Mesodermal cell (in vitro differentiated cells): ENCODE data around the gene CPOX. TPM values are rescaled to one million over a fixed set of nuclear protein-coding genes. Genes with fewer than 3 reads are reported as not detected.
"Not testable (repeated sequence)": the region's sequence is repeated elsewhere in the genome, so short reads cannot be mapped to it uniquely, and the experiment has no call there.

Experiments used
- H3K27ac ChIP-seq: 2 replicates; pipeline ENCODE4 v1.7.0; 2013; ENCODE audit warnings: mild to moderate bottlenecking, low read depth, low read length, moderate library complexity; ENCODE audit not compliant: severe bottlenecking
- H3K36me3 ChIP-seq: 2 replicates; pipeline ENCODE4 v1.7.1; 2013; ENCODE audit warnings: mild to moderate bottlenecking, low read length, moderate library complexity; ENCODE audit not compliant: control insufficient read depth, insufficient read depth
- H3K4me1 ChIP-seq: one replicate; pipeline ENCODE4 v1.7.1; 2013; ENCODE audit warnings: mild to moderate bottlenecking, low read length; ENCODE audit not compliant: insufficient read depth, control insufficient read depth, poor library complexity, severe bottlenecking
- H3K4me3 ChIP-seq: 2 replicates; pipeline ENCODE4 v1.7.0; 2013; ENCODE audit warnings: low read length, control low read depth, mild to moderate bottlenecking; ENCODE audit not compliant: insufficient read depth, poor library complexity, severe bottlenecking; ENCODE audit errors: extremely low read depth
- H3K9me3 ChIP-seq: 2 replicates; pipeline ENCODE4 v1.7.1; 2013; ENCODE audit warnings: mild to moderate bottlenecking, low read length, moderate library complexity; ENCODE audit not compliant: control insufficient read depth
- WGBS, 2 experiments: methylation state at CpG; one replicate each; pipeline ENCODE4 v1.1.5; 2013; ENCODE audit warnings: missing lambda C conversion rate in 2 of 2; ENCODE audit not compliant: insufficient coverage in 2 of 2; 5-methylcytosine and 5-hydroxymethylcytosine counted together
- polyA plus RNA-seq, 2 experiments: library from polyadenylated mRNA; stranded (reverse); fragments of 50-300 nt; gene quantifications; one replicate each; pipeline ENCODE4 v1.2.3, GENCODE V29; 2013

CPOX gene
- 34.6 TPM for polyA plus RNA-seq (2013, experiment 1 of 2)
- 34.7 TPM for polyA plus RNA-seq (2013, experiment 2 of 2)

- H3K36me3 ChIP-seq, result peaks cover 25% of the 10 kb centered on the region
- peak within 1 kb of the TSS; percentile 79 for H3K27ac ChIP-seq
- peaks cover 12% of the 10 kb centered on the region for H3K4me1 ChIP-seq
- no peaks in the 10 kb centered on the region for H3K9me3 ChIP-seq
- WGBS, 2 experiments, result 0% methylated on average over 46 to 69 of the region's 84 CpGs
- peak within 1 kb of the TSS; percentile 69 for H3K4me3 ChIP-seq
Measured at GRCh38 chr3:98593046-98593936, at the start of gene CPOX. Gene CPOX, minus strand, starts transcription at chr3:98593611. Its CDS starts 107 bp downstream, at chr3:98593504.

GRCh38 chr3:98642769-98643168 is 49.4 kb upstream of the CPOX start:
- H3K9me3 ChIP-seq, H3K4me1 ChIP-seq, H3K27ac ChIP-seq, H3K36me3 ChIP-seq, H3K4me3 ChIP-seq: not testable (repeated sequence)
- 86 to 100% methylated on average over 1 of the region's 9 CpGs for WGBS, 2 experiments

GRCh38 chr3:98641756-98642155 is 48.3 kb upstream of the CPOX start:
- H3K4me3 ChIP-seq, H3K36me3 ChIP-seq, H3K9me3 ChIP-seq, H3K27ac ChIP-seq, H3K4me1 ChIP-seq: not testable (repeated sequence)
- WGBS, 2 experiments, result 60 to 100% methylated on average over 1 to 2 of the region's 2 CpGs

- not testable (repeated sequence) for H3K27ac ChIP-seq, H3K4me1 ChIP-seq, H3K4me3 ChIP-seq, H3K9me3 ChIP-seq, H3K36me3 ChIP-seq
- WGBS, 2 experiments, result no CpG with 5 or more reads among the region's 2 CpGs
Measured at GRCh38 chr3:98638515-98638914, 45.1 kb upstream of the CPOX start.

- Histone ChIP-seq H3K4me1 (no peaks in the 10 kb centered on the region), H3K27ac (no peak overlapping the region), H3K36me3 (no peaks in the 10 kb centered on the region), H3K4me3 (no peak overlapping the region), H3K9me3 (no peaks in the 10 kb centered on the region)
- WGBS, 2 experiments, result 88 to 97% methylated on average over 3 of the region's 3 CpGs
Measured at GRCh38 chr3:98630416-98630815, 37.0 kb upstream of the CPOX start.

- Histone ChIP-seq H3K9me3 (no peaks in the 10 kb centered on the region), H3K27ac (no peak overlapping the region)
Measured at GRCh38 chr3:98628317-98628716, 34.9 kb upstream of the CPOX start.

GRCh38 chr3:98626151-98626550 is 32.7 kb upstream of the CPOX start:
- no peak overlapping the region for H3K27ac ChIP-seq
- 93% methylated on average over 2 of the region's 4 CpGs; no CpG with 5 or more reads in 1 of the 2 experiments for WGBS, 2 experiments
- no peak overlapping the region for H3K4me3 ChIP-seq
- H3K4me1 ChIP-seq, result no peaks in the 10 kb centered on the region
- no peaks in the 10 kb centered on the region for H3K9me3 ChIP-seq
- H3K36me3 ChIP-seq, result no peaks in the 10 kb centered on the region

More at GRCh38 chr3:98628317-98628716, 34.9 kb upstream of the CPOX start:
- no peaks in the 10 kb centered on the region for H3K36me3 ChIP-seq
- no peaks in the 10 kb centered on the region for H3K4me1 ChIP-seq
- no peak overlapping the region for H3K4me3 ChIP-seq

- no peaks in the 10 kb centered on the region for H3K9me3 ChIP-seq
- WGBS, 2 experiments, result 63 to 66% methylated on average over 2 of the region's 3 CpGs
- no peaks in the 10 kb centered on the region for H3K36me3 ChIP-seq
- no peak overlapping the region for H3K27ac ChIP-seq
- no peak overlapping the region for H3K4me3 ChIP-seq
- H3K4me1 ChIP-seq, result no peaks in the 10 kb centered on the region
Measured at GRCh38 chr3:98623572-98624280, 30.3 kb upstream of the CPOX start.

GRCh38 chr3:98617841-98618240 is 24.4 kb upstream of the CPOX start:
- H3K4me3 ChIP-seq, result no peak overlapping the region
- 95% methylated on average over 2 of the region's 2 CpGs; no CpG with 5 or more reads in 1 of the 2 experiments for WGBS, 2 experiments

GRCh38 chr3:98613616-98614015 is 20.2 kb upstream of the CPOX start:
- WGBS, 2 experiments, result 89 to 92% methylated on average over 3 to 4 of the region's 4 CpGs
- no peaks in the 10 kb centered on the region for H3K9me3 ChIP-seq
- no peaks in the 10 kb centered on the region for H3K4me1 ChIP-seq
- no peak overlapping the region for H3K27ac ChIP-seq
- H3K36me3 ChIP-seq, result no peaks in the 10 kb centered on the region
- no peak overlapping the region for H3K4me3 ChIP-seq

More at GRCh38 chr3:98617841-98618240, 24.4 kb upstream of the CPOX start:
- Histone ChIP-seq H3K27ac (no peak overlapping the region), H3K9me3 (no peaks in the 10 kb centered on the region), H3K4me1 (no peaks in the 10 kb centered on the region), H3K36me3 (no peaks in the 10 kb centered on the region)
